HG03558 (cell line): ENCODE measurements around the gene HIKESHI.
"Not testable (repeated sequence)": the region's sequence is repeated elsewhere in the genome, so short reads cannot be mapped to it uniquely, and the experiment has no call there.

Source experiments
- ATAC-seq: cut with Tn5 transposase; IDR thresholded peaks from one replicate; pipeline ENCODE4 v1.9.1; 2021; ENCODE audit warnings: moderate number of reproducible peaks; ENCODE audit not compliant: unreplicated experiment; ENCODE audit errors: extremely low read depth

Gene HIKESHI

GRCh38 chr11:86302092-86302793 is at the start of gene HIKESHI:
Gene HIKESHI, plus strand, starts transcription at chr11:86302240. Its CDS starts 209 bp downstream, at chr11:86302449.
- peak; percentile 99 for ATAC-seq

GRCh38 chr11:86255896-86256295 is 46.1 kb upstream of the HIKESHI start:
- peak; percentile 79 for ATAC-seq

- ATAC-seq = no peak
Observed at GRCh38 chr11:86256608-86257007, 45.4 kb upstream of the HIKESHI start.

- ATAC-seq = no peak
Observed at GRCh38 chr11:86257446-86257845, 44.6 kb upstream of the HIKESHI start.

- no peak for ATAC-seq
Observed at GRCh38 chr11:86259730-86260129, 42.3 kb upstream of the HIKESHI start.

- no peak for ATAC-seq
Observed at GRCh38 chr11:86261328-86261727, 40.7 kb upstream of the HIKESHI start.

- ATAC-seq = no peak
Observed at GRCh38 chr11:86262387-86262786, 39.7 kb upstream of the HIKESHI start.

GRCh38 chr11:86264649-86265048 is 37.4 kb upstream of the HIKESHI start:
- ATAC-seq = no peak

- no peak for ATAC-seq
Observed at GRCh38 chr11:86265194-86265593, 36.8 kb upstream of the HIKESHI start.

GRCh38 chr11:86269645-86270044 is 32.4 kb upstream of the HIKESHI start:
- ATAC-seq = no peak

GRCh38 chr11:86274503-86274902 is 27.5 kb upstream of the HIKESHI start:
- no peak for ATAC-seq

- no peak for ATAC-seq
Observed at GRCh38 chr11:86274999-86275398, 27.0 kb upstream of the HIKESHI start.

GRCh38 chr11:86275493-86276370 is 26.3 kb upstream of the HIKESHI start:
- ATAC-seq = no peak

GRCh38 chr11:86277741-86278140 is 24.3 kb upstream of the HIKESHI start:
- no peak for ATAC-seq

GRCh38 chr11:86278226-86278625 is 23.8 kb upstream of the HIKESHI start:
- no peak for ATAC-seq

- no peak for ATAC-seq
Observed at GRCh38 chr11:86279747-86280146, 22.3 kb upstream of the HIKESHI start.

- no peak for ATAC-seq
Observed at GRCh38 chr11:86287468-86287796, 14.6 kb upstream of the HIKESHI start.

- no peak for ATAC-seq
Observed at GRCh38 chr11:86288776-86289507, 13.1 kb upstream of the HIKESHI start.

GRCh38 chr11:86289508-86290280 is 12.3 kb upstream of the HIKESHI start:
- ATAC-seq = not testable (repeated sequence)
